Body of pancreas (tissue), 4 donors: Measurements from ENCODE around the gene MAP3K2. TPM values are rescaled to one million over a fixed set of nuclear protein-coding genes. Genes with fewer than 3 reads are reported as not detected.

Experiments
- ATAC-seq: fragments of 150-250 bp; one replicate; pipeline ENCODE4 v1.9.1; 2016
- DNase-seq, 4 donors: peaks; one replicate each; pipeline ENCODE4 v3.0.0-alpha.2; 2019
- H3K27ac ChIP-seq, 4 donors: fragments of 200-600 bp; sonication (generic); 1 replicate in 3 of 4; 2 replicates in 1 of 4; pipeline versions ENCODE4 v1.5.1 to v1.6.1; 2016 to 2019; ENCODE audit warnings: mild to moderate bottlenecking in 1 of 4, mixed read lengths in 1 of 4, moderate library complexity in 1 of 4
- H3K27me3 ChIP-seq, 2 donors: fragments of 200-600 bp; sonication (generic); one replicate each; pipeline ENCODE4 v1.6.0; 2016; ENCODE audit warnings: mild to moderate bottlenecking in 1 of 2
- H3K36me3 ChIP-seq, 2 donors: fragments of 200-600 bp; sonication (generic); replicated peaks in 1 of 2; 2 replicates each; pipeline ENCODE4 v1.5.1; 2016; ENCODE audit warnings: low read depth in 2 of 2; ENCODE audit not compliant: insufficient read depth in 1 of 2
- H3K4me1 ChIP-seq: fragments of 200-600 bp; sonication (generic); one replicate; pipeline ENCODE4 v1.6.0; 2016
- H3K4me3 ChIP-seq, 2 donors: fragments of 200-600 bp; sonication (generic); 1 replicate in 1 of 2; 2 replicates in 1 of 2; pipeline ENCODE4 v1.5.1; 2016 to 2019
- H3K9me3 ChIP-seq, 3 donors: fragments of 200-600 bp; sonication (generic); 1 replicate in 2 of 3; 2 replicates in 1 of 3; pipeline ENCODE4 v1.5.1; 2016
- POLR2A ChIP-seq, 3 donors: fragments of 450-650 bp; IDR thresholded peaks; one replicate each; pipeline ENCODE4 v1.6.1; 2016; ENCODE audit warnings: antibody characterized with exemption in 3 of 3, mild to moderate bottlenecking in 2 of 3
- WGBS, 2 donors: methylation state at CpG; one replicate each; pipeline ENCODE4 v1.1.5; 2017; 5-methylcytosine and 5-hydroxymethylcytosine counted together
- intact Hi-C: fragments of 100-400 bp; cut with DNase I; formaldehyde crosslinking; loops from one replicate; pipeline ENCODE4 v1.15.1; 2023
- total RNA-seq, 2 donors: library from RNA; depleted of rRNA; stranded (reverse); fragments of >200 nt; gene quantifications; one replicate each; pipeline ENCODE4 v1.1.0, GENCODE V29; 2016
- TF ChIP-seq, protein P1 (sequence below), 7 experiments: fragments of 450-650 bp in 4 of 7; fragments of 200-600 bp in 3 of 7; sonication (generic) in 3 of 7; IDR thresholded peaks; one replicate each; pipeline ENCODE4 v1.5.1; 2016 to 2019; ENCODE audit warnings: antibody characterized with exemption in 7 of 7

The MAP3K2 gene
- total RNA-seq, 2 donors from 2014 or later: 27.8 to 35.3 TPM

DNA sequence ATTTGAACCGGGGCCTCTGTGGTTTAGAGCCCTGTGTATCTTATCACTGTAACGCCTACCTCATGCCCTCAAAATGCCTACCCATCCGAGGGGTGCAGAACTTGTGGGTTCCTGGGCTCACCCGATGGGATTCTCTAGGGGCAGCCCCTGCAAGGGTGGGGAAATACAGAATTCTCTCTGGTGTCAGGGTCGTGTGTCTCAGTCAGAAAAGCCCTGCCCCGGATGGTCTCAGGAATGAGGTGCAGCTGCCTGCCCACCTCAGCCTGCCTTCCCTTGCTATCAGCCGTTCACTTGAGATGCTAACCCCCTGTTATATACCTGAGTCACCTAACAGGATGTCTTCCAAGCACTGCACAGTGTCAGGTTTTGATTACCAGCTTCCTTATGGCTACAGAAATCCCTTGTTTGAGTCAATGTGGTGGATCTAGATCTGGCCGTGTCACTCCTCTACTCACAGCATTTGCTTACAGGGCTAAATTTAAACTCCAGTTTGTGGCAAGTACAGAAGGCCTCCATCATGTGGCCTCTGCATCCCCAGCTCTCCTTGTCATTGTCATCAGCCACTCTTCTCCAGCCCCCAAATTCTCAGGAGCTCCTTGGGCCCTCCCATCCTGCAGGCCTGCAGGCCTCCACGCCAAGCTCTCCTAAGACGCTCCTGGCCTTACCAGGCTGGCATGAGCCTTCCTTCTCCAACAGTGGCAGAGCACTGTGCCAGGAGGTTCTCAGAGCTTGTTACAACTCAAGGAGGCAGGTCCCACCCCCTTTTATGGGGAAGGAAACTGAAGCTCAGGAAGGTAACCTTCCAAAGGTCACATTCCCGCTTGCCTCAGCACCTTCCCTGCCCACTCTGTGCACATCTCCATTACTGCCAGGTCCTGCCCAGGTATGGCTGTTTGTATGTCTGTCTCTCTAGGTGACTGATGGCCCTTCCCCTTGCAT, 14.3 kb upstream of the MAP3K2 start:
- WGBS, 2 donors: 72 to 76% methylated on average over 11 of the region's 11 CpGs
- no peak overlapping the region for H3K4me3 ChIP-seq
- TF ChIP-seq, protein P1, sequence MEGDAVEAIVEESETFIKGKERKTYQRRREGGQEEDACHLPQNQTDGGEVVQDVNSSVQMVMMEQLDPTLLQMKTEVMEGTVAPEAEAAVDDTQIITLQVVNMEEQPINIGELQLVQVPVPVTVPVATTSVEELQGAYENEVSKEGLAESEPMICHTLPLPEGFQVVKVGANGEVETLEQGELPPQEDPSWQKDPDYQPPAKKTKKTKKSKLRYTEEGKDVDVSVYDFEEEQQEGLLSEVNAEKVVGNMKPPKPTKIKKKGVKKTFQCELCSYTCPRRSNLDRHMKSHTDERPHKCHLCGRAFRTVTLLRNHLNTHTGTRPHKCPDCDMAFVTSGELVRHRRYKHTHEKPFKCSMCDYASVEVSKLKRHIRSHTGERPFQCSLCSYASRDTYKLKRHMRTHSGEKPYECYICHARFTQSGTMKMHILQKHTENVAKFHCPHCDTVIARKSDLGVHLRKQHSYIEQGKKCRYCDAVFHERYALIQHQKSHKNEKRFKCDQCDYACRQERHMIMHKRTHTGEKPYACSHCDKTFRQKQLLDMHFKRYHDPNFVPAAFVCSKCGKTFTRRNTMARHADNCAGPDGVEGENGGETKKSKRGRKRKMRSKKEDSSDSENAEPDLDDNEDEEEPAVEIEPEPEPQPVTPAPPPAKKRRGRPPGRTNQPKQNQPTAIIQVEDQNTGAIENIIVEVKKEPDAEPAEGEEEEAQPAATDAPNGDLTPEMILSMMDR (IDR thresholded peaks at IDR 0.05): no peak
- TF ChIP-seq POLR2A (IDR thresholded peaks at IDR 0.05): no peak

DNA sequence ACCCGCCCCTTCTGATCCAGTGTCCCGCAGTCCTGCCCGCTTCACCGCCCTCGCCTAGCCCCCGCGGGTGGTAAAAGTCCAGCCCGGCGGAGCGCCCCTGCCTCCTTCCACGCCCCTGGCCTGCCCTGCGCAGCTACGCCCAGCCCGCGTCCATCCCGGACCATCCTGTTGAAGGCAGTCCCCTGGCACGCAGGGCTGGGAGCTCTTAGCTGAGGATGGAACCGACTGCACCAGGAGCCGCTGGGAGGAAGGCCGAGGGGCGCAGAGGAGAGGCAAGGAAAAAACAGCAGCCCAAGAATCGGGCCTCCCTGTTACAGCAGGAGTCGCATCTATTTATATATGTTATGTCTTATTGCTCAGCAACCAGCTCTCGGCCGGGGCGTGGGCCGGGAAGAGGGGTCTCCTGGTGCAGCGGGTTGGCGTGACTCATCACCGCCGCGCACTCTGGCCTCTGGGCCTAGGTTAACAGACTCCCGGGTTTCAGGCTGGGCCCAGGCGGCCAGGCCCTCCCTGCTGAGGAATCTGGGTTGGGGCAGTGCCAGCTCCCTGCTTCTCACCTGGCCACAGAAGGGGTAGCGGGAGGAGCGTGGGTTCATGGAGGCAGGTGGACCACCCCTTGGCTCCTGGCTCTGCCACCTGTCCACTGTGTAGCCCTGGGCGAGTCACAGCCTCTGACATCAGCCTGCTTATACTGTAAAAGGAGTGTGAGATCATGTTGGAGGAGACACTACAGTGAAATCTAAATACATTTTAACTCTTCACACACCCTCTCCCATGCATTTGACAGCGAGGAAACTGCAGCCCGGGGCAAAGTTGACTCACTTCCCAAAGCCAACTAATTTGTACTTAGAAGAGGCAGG, 13.4 kb upstream of the MAP3K2 start:
- no peaks in the 10 kb centered on the region for H3K27me3 ChIP-seq
- TF ChIP-seq, protein P1 (IDR thresholded peaks at IDR 0.05): no peak
- no peak for TF ChIP-seq POLR2A (IDR thresholded peaks at IDR 0.05)
- no peak for DNase-seq
- no peak overlapping the region for H3K27ac ChIP-seq
- H3K4me1 ChIP-seq: peaks cover 10% of the 10 kb centered on the region
- no peaks in the 10 kb centered on the region for H3K36me3 ChIP-seq
- no peak for ATAC-seq
- 74 to 81% methylated on average over 35 to 37 of the region's 39 CpGs for WGBS, 2 donors
- intact Hi-C loops: no loop called here
- H3K9me3 ChIP-seq: no peaks in the 10 kb centered on the region
- no peak overlapping the region for H3K4me3 ChIP-seq

More for the DNA sequence above, 14.3 kb upstream of the MAP3K2 start:
- H3K36me3 ChIP-seq: no peaks in the 10 kb centered on the region
- H3K27me3 ChIP-seq: no peaks in the 10 kb centered on the region
- peaks cover 10% of the 10 kb centered on the region for H3K4me1 ChIP-seq
- H3K9me3 ChIP-seq: no peaks in the 10 kb centered on the region
- no peak overlapping the region for H3K27ac ChIP-seq
- DNase-seq (no peak), ATAC-seq (no peak)
- intact Hi-C loops: no loop called here

DNA sequence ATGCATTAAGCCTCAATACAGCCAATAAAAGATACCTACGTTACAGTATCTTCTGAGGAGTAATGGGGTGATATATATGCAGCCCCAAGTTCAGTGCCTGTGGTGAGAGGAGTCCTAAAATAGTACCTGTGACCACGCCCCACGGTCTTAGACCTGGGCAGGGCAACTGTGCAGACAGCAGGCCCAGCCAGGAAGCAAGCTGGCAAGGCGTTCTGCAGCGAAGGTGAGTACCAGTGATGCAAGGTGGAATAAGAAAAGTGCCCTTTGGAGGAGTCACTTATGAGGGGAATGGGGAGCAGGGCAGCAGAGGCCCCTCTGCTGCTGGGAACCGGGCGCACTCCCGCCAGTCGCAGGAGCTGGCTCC, 12.7 kb upstream of the MAP3K2 start:
- no peak overlapping the region for H3K27ac ChIP-seq
- H3K27me3 ChIP-seq: no peaks in the 10 kb centered on the region
- peaks cover 10% of the 10 kb centered on the region for H3K4me1 ChIP-seq
- no peak for TF ChIP-seq POLR2A (IDR thresholded peaks at IDR 0.05)
- TF ChIP-seq, protein P1 (IDR thresholded peaks at IDR 0.05): no peak
- no peak for DNase-seq
- 77 to 89% methylated on average over 7 to 9 of the region's 9 CpGs for WGBS, 2 donors
- intact Hi-C loops: no loop called here
- no peaks in the 10 kb centered on the region for H3K36me3 ChIP-seq
- no peak for ATAC-seq
- H3K4me3 ChIP-seq: no peak overlapping the region
- no peaks in the 10 kb centered on the region for H3K9me3 ChIP-seq

DNA sequence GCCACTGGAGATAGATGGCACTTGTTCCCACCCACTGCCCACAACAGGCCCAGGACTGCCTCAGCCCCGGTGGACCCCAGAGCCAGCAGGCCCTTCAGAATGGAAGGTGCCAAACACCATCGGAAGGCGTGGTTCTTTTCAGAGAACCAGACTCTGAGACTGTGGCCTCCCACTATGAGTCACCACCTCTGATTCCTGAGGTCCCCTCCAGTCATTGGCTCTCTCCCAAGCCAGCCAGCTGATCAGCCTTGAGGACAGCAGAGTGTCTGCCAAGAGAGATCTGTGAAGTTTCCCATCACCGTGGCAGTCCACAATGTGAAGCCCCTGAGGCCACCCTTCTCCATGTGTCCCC, 10.4 kb upstream of the MAP3K2 start:
- TF ChIP-seq, protein P1 (IDR thresholded peaks at IDR 0.05): no peak
- no peak for TF ChIP-seq POLR2A (IDR thresholded peaks at IDR 0.05)
- no peaks in the 10 kb centered on the region for H3K36me3 ChIP-seq
- no peaks in the 10 kb centered on the region for H3K9me3 ChIP-seq
- DNase-seq (peak; percentile 85 to 98 (median 92)), ATAC-seq (peak; percentile 95)
- H3K4me3 ChIP-seq: no peak overlapping the region
- 9 to 27% methylated on average over 1 to 4 of the region's 4 CpGs for WGBS, 2 donors
- peak overlapping the region in 1 of 4 donors; percentile 20 for H3K27ac ChIP-seq
- intact Hi-C loops: no loop called here
- H3K27me3 ChIP-seq: no peaks in the 10 kb centered on the region
- H3K4me1 ChIP-seq: peaks cover 10% of the 10 kb centered on the region
